ENCODE results near the gene ZNF804A.
"Not testable (repeated sequence)": the region's sequence is repeated elsewhere in the genome, so short reads cannot be mapped to it uniquely, and the experiment has no call there.

Gene ZNF804A

GRCh38 chr2:184877909-184878308, 279.6 kb downstream of the ZNF804A start:
- H3K4me3 ChIP-seq (ENCODE audit: low read depth, low read length), result no peak overlapping the region
- DNase-seq (ENCODE audit: low read depth), result no peak
- no peak for TF ChIP-seq CTCF (IDR thresholded peaks at IDR 0.05; ENCODE audit: low read depth, low read length, missing control alignments)
- in situ Hi-C loops (cut with HindIII; ENCODE audit: low sequenced_read_pairs), result no loop called here

GRCh38 chr2:184879671-184880070, 281.3 kb downstream of the ZNF804A start:
- H3K4me3 ChIP-seq (ENCODE audit: low read depth, low read length), result no peak overlapping the region
- TF ChIP-seq CTCF (IDR thresholded peaks at IDR 0.05; ENCODE audit: low read depth, low read length, missing control alignments), result no peak
- DNase-seq (ENCODE audit: low read depth), result peak; percentile 67
- in situ Hi-C loops (cut with HindIII; ENCODE audit: low sequenced_read_pairs), result no loop called here

GRCh38 chr2:184886585-184886984, 288.3 kb downstream of the ZNF804A start:
- DNase-seq (ENCODE audit: low read depth); H3K4me3 ChIP-seq (ENCODE audit: low read depth, low read length); in situ Hi-C loops (cut with HindIII; ENCODE audit: low sequenced_read_pairs): not testable (repeated sequence)

- TF ChIP-seq CTCF (IDR thresholded peaks at IDR 0.05; ENCODE audit: low read depth, low read length, missing control alignments), result no peak
- in situ Hi-C loops (cut with HindIII; ENCODE audit: low sequenced_read_pairs), result no loop called here
- H3K4me3 ChIP-seq (ENCODE audit: low read depth, low read length), result no peak overlapping the region
- DNase-seq (ENCODE audit: low read depth), result no peak
These were observed 292.0 kb downstream of the ZNF804A start for GRCh38 chr2:184890311-184890710.

GRCh38 chr2:184904991-184905390, 306.7 kb downstream of the ZNF804A start:
- DNase-seq (ENCODE audit: low read depth), result no peak
- no peak for TF ChIP-seq CTCF (IDR thresholded peaks at IDR 0.05; ENCODE audit: low read depth, low read length, missing control alignments)
- in situ Hi-C loops (cut with HindIII; ENCODE audit: low sequenced_read_pairs), result no loop called here
- no peak overlapping the region for H3K4me3 ChIP-seq (ENCODE audit: low read depth, low read length)

GRCh38 chr2:184906160-184906559, 307.8 kb downstream of the ZNF804A start:
- no peak for TF ChIP-seq CTCF (IDR thresholded peaks at IDR 0.05; ENCODE audit: low read depth, low read length, missing control alignments)
- H3K4me3 ChIP-seq (ENCODE audit: low read depth, low read length), result no peak overlapping the region
- in situ Hi-C loops (cut with HindIII; ENCODE audit: low sequenced_read_pairs), result no loop called here
- no peak for DNase-seq (ENCODE audit: low read depth)

GRCh38 chr2:184906709-184907108, 308.4 kb downstream of the ZNF804A start:
- TF ChIP-seq CTCF (IDR thresholded peaks at IDR 0.05; ENCODE audit: low read depth, low read length, missing control alignments), result no peak
- DNase-seq (ENCODE audit: low read depth), result no peak
- in situ Hi-C loops (cut with HindIII; ENCODE audit: low sequenced_read_pairs), result no loop called here
- no peak overlapping the region for H3K4me3 ChIP-seq (ENCODE audit: low read depth, low read length)

All from astrocyte of the cerebellum (primary cell).